ENCODE results near the gene MAGIX.
A peak's percentile ranks its signal among the peaks of the same experiment; 100 is the strongest.
"Not testable (repeated sequence)": the region's sequence is repeated elsewhere in the genome, so short reads cannot be mapped to it uniquely, and the experiment has no call there.

MAGIX gene

GRCh38 chrX:49161632-49162031 lies 926 bp upstream of the MAGIX start:
- no peak for DNase-seq

GRCh38 chrX:49163555-49164419 lies 1.2 kb downstream of the MAGIX start:
- DNase-seq = peak; percentile 79

GRCh38 chrX:49164589-49165360 lies 2.2 kb downstream of the MAGIX start:
- no peak for DNase-seq

- peak; percentile 94 for DNase-seq
These were observed 3.6 kb downstream of the MAGIX start for GRCh38 chrX:49165901-49166881.

- peak; percentile 37 for DNase-seq
These were observed 4.6 kb downstream of the MAGIX start for GRCh38 chrX:49166914-49167739.

- no peak for DNase-seq
These were observed 5.2 kb downstream of the MAGIX start for GRCh38 chrX:49167740-49168108.

GRCh38 chrX:49171752-49172279 lies 9.3 kb downstream of the MAGIX start, which contains the start of gene PLP2:
PLP2 (plus strand) TSS chrX:49171898; CDS start chrX:49172001, 103 bp downstream.
- no peak for DNase-seq

GRCh38 chrX:49172280-49172780 lies 9.8 kb downstream of the MAGIX start:
- peak; percentile 62 for DNase-seq

GRCh38 chrX:49173544-49173943 lies 11.0 kb downstream of the MAGIX start:
- DNase-seq = not testable (repeated sequence)

- no peak for DNase-seq
These were observed 12.2 kb downstream of the MAGIX start for GRCh38 chrX:49174723-49175122.

- DNase-seq = no peak
These were observed 13.1 kb downstream of the MAGIX start for GRCh38 chrX:49175435-49176274.

- no peak for DNase-seq
These were observed 14.1 kb downstream of the MAGIX start for GRCh38 chrX:49176421-49177326.

- DNase-seq = no peak
These were observed 14.8 kb downstream of the MAGIX start for GRCh38 chrX:49177338-49177833.

GRCh38 chrX:49177873-49178480 lies 15.4 kb downstream of the MAGIX start:
- DNase-seq = no peak

GRCh38 chrX:49178537-49178936 lies 16.0 kb downstream of the MAGIX start:
- DNase-seq = no peak

- no peak for DNase-seq
These were observed 16.8 kb downstream of the MAGIX start for GRCh38 chrX:49179358-49179757.

GRCh38 chrX:49183701-49184281 lies 21.2 kb downstream of the MAGIX start:
- DNase-seq = no peak
